Breast epithelium (tissue), 3 donors: ENCODE data around the gene RNU6-9.

Experiments
- POLR2A ChIP-seq: fragments of 450-650 bp; IDR thresholded peaks from one replicate; pipeline ENCODE4 v1.6.1; 2016; ENCODE audit warnings: antibody characterized with exemption, mild to moderate bottlenecking, moderate library complexity
- POLR2AphosphoS5 ChIP-seq, 3 donors: sonication (generic); formaldehyde crosslinking; IDR thresholded peaks; one replicate each; pipeline ENCODE4 v1.6.1; 2017; ENCODE audit warnings: antibody characterized with exemption in 3 of 3

DNA sequence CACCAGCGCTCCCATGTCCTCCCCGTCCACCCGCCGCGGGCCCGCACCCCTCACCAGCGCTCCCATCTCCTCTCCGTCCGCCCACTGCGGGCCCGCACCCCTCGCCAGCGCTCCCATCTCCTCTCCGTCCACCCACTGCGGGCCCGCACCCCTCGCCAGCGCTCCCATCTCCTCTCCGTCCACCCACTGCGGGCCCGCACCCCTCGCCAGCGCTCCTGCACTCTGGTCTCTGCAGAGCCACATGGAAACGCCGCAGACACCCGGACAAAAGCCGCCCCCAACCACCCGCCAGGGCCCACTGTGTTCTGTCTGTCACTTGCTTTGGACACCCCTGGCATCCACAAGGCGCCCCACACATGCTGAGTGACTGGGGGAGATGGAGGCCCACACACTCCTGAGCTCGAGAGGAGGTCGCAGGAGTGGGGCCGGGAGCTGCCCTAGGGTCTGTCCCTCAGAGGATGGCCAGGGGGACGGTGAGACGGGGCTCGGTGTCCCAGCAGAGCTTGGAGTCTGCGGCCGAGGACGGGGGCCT lies 26.4 kb upstream of the RNU6-9 start:
- TF ChIP-seq POLR2AphosphoS5 (IDR thresholded peaks at IDR 0.05) (no peak), POLR2A (no peak)
